GM12872 (cell line): ENCODE results near the gene RPL26.

Experiments used
- TF ChIP-seq, protein P1 (sequence below): IDR thresholded peaks from 3 replicates; pipeline ENCODE4 v1.5.1; 2011; ENCODE audit warnings: low read depth, mild to moderate bottlenecking, low read length, moderate library complexity; ENCODE audit not compliant: insufficient read depth

The RPL26 gene

DNA sequence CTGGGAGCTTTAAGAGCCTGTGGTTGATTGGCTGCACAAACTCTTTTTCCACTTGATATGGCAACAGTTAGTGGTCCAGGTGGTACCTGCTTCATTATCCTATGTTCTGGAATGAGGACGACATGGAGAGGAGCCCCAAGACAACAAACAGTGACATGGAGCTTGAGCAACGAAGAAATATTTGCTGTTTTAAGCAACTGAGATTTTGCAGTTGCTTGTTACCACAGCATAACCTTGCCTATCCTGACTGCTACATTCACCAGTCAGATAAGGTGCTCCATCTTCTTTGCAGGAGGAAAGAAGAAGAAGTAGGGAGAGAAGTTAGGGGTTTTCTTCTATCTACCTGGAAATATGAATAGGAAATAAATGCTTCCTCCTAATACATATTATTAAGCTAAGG, 50.9 kb downstream of the RPL26 start:
- TF ChIP-seq, protein P1, sequence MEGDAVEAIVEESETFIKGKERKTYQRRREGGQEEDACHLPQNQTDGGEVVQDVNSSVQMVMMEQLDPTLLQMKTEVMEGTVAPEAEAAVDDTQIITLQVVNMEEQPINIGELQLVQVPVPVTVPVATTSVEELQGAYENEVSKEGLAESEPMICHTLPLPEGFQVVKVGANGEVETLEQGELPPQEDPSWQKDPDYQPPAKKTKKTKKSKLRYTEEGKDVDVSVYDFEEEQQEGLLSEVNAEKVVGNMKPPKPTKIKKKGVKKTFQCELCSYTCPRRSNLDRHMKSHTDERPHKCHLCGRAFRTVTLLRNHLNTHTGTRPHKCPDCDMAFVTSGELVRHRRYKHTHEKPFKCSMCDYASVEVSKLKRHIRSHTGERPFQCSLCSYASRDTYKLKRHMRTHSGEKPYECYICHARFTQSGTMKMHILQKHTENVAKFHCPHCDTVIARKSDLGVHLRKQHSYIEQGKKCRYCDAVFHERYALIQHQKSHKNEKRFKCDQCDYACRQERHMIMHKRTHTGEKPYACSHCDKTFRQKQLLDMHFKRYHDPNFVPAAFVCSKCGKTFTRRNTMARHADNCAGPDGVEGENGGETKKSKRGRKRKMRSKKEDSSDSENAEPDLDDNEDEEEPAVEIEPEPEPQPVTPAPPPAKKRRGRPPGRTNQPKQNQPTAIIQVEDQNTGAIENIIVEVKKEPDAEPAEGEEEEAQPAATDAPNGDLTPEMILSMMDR = no peak
